ENCODE measurements around the gene DCPS.
A peak's percentile ranks its signal among the peaks of the same experiment; 100 is the strongest.

DCPS gene

DNA sequence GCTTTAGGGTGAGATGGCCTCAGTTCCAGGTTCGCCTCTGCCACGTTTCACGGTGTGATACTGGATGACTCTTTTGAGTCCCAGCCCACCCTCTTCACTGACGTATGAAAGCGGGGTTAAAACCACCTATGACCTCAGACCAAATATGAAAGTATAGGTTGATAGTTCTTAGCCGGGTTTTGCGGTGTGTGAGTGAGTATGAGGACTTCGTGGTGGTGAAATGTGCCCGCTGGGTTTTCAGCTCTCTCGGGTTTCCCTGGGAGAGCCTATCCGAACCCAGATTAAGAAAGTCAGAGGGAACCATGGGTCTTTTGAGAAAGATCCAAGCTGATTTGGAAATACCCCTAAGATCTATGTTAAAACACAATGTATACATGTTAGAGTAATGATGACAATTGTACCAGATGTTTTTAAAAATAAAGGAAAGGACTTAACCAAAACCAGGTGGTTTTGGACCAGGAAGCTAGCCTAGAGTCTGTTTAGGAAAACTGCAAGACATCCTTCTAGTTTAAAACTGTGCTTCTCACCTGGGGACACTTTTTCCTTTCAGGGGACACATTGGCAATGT lies 25.9 kb downstream of the DCPS start:
- DNase-seq = no peak

DNA sequence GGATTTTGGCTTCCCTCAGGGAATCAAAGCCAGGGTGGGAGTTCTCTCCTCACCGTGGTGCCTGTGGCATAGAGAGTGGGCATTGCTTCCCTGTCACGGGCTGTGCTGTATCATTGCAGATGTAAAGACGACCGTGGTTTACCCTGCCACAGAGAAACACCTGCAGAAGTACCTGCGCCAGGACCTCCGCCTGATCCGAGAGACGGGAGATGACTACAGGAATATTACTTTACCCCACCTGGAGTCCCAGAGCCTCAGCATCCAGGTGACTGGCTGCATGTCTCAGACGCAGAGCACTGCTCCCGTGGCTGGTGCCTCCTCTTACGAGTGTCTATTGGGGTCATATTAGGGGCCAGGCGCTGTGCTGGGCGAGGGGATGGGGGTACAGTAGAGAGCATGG lies 27.4 kb downstream of the DCPS start:
- no peak for DNase-seq

DNA sequence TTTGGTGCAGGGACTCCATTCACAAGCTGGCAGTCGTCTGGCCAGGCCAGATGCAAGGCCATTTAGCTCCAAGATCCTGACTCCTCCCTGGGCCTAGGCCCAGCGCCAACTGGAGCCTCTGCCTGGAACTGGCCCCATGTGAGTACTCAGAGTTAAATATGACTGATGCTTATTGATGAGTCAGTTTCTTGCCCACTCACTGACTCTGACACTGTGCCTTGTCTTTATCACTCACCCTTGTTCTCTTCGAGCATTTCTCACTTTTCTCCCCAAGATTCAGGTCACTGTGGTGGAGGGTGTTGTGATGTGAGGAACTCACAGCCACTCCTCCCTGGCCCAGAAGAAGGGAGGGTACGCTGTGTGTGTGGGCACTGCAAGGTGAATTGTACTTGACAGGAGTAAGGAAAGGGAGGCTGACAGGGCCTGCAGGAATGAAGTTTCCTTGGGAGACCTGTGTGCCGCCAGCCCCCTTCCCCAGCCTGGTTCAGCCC lies 28.4 kb downstream of the DCPS start:
- DNase-seq = no peak

DNA sequence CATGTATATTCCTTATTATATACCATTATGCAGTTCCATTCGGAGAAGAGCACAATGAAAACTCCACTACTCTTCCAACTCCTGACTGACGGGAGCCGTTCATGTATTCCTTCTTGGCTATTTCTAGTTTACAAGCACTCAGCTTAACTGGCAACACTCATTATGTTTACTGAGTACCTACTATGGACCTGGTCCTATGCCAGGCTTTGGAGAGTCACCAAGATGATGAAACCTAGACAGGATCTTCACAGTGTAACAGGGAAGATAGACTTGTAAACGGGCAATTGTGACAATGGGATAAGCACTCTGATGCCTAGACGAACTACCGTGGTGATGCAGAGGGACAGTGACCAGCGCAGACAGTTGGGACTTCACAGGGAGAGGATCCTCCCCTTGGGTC lies 29.3 kb downstream of the DCPS start:
- no peak for DNase-seq

DNA sequence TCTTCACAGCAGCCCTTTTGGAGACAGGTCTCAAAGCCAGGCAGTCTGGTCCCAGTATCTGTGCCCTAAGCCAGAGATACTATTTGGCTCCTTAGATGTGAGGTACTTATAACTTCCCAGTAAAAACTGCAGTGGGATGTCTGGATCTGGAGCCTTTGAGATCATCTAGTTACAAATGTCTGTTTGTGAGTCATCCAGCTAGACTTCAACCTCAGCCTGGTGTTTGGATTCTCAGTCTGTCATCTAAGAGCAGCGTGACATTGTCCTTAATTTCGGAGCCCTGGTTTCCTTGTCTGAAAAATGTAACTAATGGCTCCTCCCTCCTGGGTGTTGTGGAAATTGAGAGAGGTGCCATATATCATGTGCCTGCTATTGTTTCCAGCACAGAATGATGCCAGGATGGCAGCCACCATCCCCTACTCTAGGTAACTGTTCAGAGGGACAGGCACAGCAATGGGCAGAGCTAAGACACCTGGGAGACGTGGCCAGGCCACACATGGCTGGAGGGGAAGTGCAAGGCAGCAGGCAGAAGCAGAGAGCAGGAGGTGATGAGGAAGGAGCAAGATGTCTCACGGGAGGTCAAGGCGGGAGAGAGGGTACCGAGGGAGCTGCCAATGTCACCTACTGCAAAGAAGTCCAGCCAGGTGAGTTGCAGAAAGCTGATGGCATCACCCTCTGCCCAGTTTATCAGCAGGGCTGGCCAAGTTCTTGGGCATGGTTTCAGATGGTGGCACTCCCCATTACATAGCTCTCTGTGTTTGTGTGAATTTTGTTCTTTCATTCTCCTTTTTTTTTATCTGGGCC lies 31.0 kb downstream of the DCPS start:
- no peak for DNase-seq

DNA sequence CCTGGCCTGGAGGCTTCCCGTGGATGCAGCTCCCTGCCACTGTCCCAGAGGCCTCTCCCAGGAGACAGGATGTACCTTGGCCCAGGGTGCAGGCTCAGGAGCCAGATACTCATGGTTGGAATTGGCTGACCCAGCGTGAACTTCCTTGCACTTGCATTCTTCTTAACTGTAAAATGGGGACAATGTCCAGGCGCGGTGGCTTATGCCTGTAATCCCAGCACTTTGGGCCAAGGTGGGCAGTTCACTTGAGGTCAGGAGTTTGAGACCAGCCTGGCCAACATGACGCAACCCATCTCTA lies 31.6 kb downstream of the DCPS start:
- no peak for DNase-seq

DNA sequence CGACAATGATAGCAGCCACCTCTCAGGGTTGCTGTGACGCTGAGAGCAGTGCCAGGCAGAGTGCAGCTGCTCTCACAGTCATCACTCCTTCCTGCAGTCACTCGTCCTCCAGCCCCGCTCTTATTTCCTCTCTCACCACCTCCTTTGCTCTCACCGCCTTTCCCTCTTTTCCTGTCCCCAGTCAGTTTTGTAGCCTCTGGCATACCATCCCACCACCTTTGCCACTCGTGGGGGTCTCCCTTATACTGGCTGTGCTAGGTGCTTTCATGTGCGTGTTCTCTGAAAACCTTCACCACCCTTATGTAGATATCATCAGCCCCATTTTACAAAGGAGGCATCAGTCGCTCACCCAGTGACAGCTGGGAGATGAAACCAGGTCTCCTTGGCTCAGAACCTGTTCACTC lies 32.3 kb downstream of the DCPS start:
- no peak for DNase-seq

DNA sequence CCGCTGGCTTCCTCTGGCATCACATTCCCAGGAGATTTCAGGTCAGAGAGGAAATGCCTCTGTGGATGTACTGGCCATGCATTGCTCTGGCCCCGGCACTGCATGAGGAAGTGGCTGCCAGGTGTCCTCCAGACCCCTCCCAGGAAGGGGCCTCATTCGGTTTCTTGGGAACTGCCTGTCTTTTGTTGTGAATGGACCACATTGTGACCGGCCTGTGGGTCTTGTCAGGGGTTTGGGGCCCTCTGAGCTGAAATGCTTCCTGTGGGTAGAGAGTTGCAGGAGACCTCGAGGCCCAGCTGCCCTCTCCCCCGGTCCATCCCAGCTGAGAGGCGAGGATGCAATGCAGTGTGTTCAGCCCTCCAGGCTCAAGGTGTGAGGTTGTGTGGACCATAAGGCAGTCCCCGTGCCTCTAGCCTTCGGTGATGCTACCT lies 32.8 kb downstream of the DCPS start:
- DNase-seq = no peak

DNA sequence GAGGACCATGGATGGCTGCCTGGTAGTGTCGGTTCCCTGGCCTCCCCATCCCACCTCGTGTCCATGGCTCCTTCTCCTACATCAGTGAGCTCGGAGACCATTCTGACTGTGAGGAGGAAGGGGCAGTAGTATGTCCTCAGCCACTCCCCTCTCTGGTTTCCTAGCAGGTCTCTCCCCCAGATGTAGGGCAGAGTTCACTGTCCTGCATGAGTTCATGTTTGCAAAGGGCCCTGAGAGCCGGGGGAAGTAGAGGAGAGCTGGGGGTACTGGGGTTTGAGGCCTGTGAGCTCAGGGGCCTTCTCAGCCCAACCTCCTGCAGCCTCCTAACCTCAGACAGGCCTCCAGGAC lies 33.2 kb downstream of the DCPS start:
- no peak for DNase-seq

DNA sequence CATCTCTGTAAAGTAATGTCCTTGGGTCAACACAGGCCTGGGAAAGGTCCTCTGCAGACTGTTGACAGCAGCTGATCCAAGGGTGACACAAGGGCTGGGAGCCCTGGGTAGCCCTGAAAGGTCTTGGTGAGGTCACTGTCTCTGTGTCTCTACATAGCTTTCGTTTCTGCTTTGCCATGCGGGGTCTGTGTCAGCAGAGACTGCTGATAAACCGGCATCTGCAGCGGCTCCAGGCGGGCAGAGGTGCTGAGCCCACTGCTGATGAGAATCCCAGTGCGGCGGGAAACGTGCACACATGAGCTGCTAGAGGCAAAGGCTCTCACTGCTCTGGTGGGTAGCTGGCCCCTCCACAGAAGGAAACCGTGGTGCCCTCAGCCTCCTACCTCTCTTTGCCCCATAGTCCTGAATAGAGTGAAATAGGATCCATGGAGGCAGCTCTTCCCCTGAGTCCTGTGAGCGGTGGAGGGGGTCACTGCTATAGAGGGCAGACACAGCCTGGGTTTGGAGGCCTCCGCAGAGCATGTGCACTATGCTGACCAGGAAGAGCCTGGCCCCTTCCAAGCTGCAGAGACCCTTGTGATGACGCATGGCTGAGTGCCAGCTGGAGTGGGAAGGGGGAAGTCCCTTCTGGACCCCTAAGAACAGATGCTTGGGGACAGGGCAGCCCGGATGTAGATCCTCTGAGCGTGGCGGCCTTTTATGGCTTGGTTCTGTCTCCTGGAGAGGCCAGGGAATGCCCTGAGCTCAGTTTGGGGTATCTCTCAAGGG lies 33.8 kb downstream of the DCPS start:
- no peak for DNase-seq

DNA sequence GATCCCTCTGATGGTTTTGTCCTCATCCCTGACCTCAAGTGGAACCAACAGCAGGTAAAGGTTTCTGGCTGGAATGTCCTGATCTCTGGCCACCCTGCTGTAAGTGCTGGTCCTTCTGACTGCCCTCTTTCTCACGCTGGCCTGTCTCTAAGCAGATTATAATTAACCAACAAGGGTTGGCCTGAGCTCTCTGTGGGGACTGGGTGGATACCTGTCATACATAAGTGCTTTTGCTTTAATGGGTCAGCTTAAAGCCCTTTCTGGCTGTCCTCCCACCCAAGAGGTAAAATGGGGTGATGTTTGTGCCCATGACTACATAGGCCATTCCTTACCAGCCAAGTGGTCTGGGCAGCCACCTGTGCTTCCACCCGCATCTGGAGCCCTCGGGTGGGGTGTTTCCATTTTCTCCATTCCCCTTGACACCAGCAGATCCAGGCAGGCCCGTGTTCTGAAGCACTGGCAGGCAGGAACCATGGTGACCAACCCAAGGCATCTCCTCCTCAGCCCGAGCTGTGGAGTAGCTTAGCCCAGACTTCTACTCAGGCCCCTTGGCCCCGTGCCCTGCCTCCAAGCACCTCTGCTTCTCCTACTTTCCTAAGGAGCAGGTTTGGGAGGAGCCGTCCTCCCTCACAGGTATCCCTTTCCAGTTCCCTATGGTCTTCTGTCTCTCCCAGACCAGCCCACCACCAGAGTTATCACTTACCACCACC lies 34.6 kb downstream of the DCPS start:
- no peak for DNase-seq

DNA sequence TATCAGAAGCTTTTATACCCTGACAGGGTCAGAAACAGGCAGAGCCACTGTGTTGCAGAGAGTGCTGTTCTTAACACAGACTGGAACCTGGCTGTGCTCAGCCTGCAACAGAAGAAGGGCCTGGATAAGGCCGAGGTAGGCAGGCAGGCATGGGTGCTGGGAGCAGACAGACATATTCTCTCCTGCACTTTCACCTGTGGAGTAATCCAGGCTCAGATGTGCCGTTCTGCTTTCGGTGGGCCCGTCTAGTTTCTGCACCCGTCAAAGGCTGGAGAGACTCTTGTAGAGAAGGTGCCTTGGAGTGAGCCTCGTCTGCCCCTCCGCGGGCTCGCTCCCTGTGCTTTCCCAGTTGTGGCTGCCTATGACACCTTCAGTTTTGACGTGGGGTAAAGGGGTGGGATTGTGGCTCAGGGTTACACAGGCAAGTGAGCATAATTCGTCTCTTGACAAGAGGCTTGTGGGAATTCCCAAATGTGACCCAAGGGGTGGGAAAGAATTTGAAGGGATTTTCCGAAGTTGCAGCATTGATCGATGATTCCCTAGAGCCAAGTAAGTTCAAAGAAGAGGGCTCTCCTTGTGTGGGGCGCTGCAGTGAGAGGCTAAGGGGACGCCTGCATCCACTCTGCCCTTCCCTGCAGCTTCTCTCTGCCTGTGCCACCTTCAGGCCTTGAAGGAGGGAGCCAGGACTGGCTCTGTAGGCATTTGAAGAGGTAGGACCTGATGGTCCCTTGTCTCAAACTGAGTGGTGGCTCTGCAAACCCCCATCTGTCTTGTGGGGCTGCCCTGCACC lies 35.4 kb downstream of the DCPS start:
- no peak for DNase-seq

DNA sequence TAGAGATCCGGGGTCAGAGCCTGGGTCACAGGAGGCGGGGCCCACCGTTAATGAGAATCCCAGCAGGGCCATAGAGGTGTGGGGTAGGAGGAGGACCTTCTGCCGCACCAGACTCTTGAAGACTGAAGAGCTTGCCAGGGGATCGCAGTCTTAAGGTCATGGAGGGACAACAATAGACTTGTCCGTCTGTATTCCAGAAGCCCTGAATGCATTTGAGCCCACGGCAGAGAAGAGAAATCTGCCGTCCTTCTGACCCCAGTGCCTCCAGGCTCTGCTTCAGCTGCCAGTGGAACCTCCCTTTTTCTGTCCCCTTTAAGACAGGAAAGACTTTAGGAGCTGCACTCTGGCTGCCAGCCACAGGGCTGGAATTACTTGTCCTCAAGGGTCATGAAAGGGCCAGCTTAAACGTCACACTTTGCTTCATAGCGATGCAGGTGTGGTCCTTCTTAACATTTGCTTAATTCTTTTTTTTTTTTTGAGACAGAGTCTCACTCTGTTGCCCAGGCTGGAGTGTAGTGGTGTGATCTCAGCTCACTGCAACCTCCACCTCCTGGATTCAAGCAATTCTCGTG lies 36.1 kb downstream of the DCPS start:
- DNase-seq = no peak

DNA sequence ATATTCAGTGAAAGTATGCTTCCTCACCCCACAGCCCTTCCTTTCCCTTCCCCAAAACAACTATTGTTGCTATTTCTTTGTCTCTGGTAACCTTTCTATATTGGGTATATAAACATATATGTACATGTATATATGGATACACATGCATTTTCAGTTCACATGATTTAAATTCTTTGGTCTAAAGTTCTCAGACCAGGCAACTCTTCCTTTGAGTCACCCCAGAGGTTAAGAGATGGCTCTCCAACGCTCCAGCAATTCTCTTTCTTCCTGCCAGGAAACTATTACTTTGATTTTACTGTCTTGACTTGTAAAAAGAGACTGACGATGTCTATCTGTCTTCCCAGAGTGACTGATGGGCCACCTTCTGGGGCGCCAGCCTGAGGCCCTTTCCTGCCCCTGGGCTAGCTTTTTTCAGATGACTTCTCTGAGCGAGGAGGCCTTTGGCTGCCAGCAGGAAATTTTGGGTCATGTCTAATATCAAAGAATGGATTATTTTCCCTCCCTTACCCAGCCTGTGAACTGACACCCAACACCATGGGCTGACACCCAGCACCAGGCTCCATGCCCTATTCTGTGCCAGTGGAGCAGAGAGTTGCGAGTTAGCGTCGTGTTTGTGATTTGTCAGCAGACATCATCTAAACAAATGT lies 37.2 kb downstream of the DCPS start:
- no peak for DNase-seq

DNA sequence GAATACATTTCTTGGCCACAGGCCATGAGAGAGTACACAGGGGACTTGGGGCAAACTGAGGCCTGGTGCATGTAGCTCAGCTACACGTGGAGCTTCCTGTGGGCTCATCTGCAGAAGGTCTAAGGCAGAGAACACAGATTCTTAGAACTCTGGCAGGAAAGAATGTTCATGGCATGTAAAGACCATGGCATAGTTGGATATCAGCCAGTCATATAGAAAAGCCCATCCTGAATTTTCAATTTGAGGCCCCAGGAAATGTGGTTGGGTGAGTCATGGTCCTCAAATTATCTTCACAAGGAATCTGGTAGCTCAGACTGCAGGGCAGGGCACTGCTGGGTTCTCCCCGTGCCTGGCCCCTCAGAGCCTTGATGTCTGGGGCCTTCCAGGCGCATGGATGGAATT lies 37.9 kb downstream of the DCPS start:
- DNase-seq = no peak

DNA sequence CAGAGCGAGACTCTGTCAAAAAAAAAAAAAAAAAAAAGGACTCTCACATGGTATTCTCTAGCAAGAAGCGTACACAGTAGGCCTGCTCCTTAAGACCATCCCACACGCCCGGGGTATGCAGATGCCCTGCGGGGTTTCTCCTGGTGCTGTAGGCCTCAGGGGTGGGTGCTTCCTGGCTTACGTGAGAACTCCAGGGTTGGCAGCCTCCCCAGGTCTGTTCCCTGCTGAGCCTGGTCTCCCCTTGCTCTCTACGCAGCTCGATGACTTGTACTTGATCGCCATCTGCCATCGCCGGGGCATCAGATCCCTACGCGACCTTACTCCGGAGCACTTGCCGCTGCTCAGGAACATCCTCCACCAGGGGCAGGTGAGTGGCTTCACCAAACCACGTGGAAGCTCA lies 39.2 kb downstream of the DCPS start:
- no peak for DNase-seq

DNA sequence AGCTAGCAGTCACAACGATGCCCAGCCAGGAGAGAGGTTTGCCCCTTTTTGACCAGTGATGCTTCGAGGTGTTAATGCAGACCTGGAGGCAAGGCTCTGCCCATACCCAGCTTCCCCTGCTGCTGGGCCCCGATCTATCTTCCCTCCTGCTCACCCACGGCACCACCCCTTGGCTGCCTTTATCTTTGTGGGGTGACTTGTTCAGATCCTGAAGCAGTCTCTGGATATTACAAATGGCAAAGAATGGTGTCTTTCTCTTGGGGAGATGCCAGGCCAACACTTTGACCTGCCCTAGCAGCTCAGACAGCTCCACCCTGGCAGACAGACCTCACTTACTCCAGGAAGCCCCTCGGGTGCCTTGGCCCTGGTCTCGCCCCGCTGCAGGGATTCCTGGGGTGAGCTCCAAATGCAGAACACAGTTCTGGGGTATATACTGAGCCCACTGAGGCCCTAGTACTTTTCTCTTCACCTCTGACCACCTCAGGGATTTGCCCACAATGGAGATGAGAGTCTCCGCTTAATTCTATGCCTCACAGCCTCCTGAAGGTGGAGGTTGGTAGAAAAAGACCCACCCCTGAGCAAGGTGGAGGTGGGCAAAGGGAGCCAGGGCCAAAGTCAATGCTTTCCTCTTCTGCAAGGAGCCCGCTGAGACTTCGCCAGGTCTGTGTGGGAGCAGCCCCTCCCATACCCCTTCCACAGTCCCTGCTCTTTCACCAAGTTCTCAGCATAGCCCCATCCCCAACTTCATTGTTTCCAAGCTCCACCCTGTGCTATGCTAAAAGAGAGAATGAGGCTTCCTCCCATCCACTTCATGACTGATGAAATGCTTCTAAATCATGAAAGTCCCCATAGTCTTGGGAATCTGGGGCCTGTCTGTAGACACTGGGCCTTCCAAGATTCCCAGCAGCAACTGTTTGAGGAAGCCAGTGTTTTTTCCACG lies 40.6 kb downstream of the DCPS start:
- no peak for DNase-seq

DNA sequence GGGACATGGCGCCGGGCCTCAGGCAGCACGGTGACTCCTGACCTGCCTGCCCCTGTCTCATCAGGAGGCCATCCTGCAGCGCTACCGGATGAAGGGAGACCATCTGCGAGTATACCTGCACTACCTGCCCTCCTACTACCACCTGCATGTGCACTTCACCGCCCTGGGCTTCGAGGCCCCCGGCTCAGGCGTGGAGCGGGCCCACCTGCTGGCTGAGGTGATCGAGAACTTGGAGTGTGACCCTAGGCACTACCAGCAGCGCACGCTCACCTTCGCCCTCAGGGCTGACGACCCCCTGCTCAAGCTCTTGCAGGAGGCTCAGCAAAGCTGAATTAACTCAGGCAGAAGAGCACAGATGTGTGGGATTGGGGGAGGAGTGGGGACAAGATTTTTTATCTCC lies 41.4 kb downstream of the DCPS start:
- no peak for DNase-seq

DNA sequence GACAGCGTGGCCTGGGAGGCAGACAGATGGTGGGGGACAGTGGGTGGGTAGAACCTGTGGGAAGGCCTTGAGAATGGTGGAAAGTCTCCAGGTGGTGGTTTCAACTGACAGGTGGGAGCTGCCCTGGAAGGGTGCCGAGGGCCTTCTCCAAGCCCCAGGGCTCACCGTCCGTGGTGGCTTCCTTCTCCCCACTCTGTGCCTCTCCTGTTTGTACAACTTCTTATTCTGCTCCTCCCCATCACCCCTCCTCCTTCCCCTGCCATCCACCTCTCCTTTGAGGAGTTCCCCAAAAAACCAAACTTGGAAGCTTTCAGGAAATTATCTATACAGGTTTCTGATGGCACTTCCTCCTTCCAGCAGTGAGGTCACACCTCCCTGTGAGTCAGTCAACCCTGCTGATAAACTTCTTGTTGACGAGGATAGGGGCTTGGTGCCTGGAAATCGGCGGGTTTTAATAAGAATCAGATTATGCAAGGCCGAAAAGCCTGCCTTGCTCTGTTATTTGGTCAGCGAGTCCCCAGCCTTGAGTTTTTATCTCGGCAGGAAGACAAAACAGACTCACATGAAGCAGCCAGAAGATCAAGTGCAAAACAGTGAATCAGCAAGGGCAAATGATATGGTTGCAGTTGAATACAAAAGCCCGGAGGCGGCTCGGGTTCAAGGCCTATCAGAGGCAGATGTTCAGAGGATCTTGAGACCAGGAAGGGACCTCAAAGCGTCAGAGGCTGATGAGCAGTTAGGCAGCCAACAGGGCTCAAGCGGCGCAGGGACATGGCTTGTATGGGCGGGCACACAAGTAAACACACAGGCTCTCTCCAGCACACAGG lies 42.1 kb downstream of the DCPS start:
- no peak for DNase-seq

DNA sequence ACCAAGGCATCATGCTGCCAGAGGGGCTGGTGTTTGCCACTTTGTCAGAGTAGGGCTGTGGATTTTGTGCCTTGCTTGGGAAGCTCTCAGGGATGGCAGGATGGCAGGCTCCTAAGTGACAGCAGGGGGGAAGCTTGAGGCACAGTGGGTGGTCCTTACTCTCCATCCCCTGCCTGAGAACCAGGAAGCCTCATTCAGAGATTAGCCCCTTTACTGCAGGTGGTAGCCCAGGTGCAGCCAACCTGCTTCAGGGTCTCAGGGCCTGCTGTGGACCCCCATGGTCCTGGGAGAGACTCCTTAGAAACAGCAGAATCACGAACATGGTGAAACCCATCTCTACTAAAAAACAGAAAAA lies 42.7 kb downstream of the DCPS start:
- DNase-seq = peak in 1 of 2 experiments; percentile 21

All from NCI-H2081 (cell line).